NOMO-1 treated with DMSO at 0.1 percent for 48 hours (cell line): ENCODE results near the gene TRUB1.
"Not testable (repeated sequence)": the region's sequence is repeated elsewhere in the genome, so short reads cannot be mapped to it uniquely, and the experiment has no call there.

Experiments
- DNase-seq: peaks from one replicate; lab custom pipeline; 2025; ENCODE audit not compliant: unreplicated experiment; lab: John Stamatoyannopoulos, UW

Gene TRUB1

DNA sequence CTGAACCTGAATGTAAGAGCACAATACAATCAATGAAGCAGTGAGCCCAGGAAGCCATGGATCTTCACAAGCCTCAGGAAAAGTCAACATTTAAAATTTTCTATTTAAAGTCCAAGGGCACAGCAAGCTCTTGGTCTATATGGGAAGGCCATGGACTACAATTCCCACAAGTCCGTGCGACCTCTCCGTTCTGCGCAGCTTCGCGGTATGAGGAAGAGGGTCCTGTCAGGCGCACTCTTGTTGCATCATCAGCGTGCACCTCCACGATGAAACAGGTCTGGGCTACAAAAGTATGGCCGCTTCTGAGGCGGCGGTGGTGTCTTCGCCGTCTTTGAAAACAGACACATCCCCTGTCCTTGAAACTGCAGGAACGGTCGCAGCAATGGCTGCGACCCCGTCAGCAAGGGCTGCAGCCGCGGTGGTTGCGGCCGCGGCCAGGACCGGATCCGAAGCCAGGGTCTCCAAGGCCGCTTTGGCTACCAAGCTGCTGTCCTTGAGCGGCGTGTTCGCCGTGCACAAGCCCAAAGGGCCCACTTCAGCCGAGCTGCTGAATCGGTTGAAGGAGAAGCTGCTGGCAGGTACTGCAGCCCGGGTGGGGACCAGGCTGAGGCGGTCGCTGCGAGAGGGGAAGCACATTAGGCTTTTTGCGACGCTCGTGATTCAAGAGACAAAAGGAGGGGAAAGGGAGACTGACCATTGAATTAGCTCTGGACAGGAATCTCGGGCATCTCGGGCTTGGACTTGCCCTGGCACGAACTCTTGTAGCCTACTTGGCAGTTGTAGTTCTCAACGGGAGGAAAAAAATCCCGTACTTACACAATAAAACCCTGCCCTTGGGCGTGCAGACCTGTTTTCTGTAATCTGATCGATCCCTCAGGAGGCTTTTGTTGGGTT, at the start of gene TRUB1:
TRUB1 (plus strand) TSS at position 234 of the 894 bp plus-strand sequence; CDS start at position 293, 59 bp downstream.
- DNase-seq, result peak; percentile 93

DNA sequence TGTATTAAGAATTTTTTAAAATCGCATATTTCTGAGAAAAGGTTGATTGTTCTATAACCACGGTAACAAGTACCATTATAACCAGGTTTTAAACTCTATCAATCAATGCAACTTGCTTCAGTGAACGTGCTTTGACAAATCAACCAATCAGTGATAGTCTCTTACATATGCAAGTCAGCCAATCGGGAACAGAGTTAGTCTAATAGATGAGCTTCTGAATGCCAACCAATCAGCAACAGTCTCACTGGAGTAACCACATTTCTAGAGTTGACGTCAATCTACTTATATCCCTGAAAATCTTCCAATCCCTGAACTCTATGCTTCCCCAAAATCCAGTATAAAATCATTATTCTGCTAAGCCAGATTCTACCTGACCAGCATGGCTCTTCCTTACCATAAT, 44.7 kb upstream of the TRUB1 start:
- DNase-seq, result no peak

DNA sequence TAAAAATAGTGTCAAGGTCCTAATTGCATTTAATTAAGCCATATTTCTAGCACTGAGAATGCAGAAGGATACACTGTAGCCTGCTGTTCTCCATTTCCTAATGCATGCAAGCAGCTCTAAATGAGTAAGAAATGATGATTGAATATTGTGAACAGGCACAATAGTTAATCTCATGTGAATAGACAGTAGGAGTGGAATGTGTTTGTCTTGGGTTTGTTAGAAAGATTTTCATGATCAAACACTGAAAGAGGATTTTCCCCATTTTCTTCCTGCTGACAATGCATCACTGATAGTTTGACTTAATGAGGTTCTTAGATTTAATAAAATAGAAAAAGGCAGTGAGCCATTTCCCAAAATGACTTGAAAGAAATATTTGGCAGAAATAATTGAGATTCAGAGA, 43.1 kb upstream of the TRUB1 start:
- DNase-seq, result no peak

DNA sequence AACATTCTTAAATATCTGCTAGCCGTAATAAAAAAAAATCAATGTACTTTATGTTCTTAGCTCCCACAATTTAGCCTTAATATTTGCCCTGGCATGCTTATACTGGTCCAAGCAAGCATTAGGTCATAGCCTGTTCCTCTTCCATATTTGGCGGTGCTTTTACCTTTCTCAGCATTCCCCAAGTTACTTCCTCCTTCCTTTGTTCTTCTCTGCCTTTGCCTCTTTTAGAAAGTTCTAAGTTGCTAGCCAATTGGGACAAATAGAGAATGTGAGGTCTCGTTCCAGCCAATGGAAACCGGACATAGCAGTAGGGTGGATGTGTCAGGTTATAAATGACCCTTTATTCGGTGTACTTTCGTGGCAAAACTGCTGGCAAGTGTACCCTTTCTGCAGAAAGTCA, 41.0 kb upstream of the TRUB1 start:
- DNase-seq, result not testable (repeated sequence)

DNA sequence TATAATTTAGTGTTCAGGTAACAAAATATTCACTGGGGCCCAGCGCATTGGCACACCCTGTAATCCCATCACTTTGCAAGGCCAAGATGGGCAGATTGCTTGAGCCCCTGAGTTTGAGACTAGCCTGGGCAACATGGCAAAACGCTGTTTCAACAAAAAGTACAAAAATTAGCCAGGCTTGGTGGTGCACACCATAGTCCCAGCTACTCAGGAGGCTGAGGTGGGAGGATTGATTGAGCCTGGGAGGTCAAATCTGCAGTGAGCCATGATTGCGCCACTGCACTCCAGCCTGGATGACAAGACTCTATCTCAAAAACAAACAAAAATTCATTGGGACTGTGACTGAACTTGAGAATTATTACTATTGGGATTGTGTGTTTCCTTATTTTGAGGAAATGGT, 40.4 kb upstream of the TRUB1 start:
- no peak for DNase-seq

DNA sequence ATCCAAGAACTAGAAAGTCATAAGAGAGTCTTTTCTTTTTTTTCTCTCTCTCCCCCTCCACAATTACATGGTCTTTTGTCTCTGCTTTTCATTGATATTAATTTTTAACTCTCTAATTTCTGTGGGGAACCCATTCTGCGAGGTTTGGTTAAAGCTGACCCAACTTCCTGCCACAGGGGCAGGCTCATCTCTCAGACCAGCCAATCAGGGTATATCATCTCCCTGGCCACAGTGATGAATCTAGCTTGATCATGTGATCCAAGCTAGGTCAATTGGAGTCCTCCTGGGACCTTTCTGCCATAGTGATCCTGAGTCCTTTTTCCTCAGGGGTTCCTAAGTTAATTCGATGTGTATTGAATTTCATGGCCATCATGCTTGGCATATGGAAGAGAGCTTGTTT, 38.0 kb upstream of the TRUB1 start:
- no peak for DNase-seq

DNA sequence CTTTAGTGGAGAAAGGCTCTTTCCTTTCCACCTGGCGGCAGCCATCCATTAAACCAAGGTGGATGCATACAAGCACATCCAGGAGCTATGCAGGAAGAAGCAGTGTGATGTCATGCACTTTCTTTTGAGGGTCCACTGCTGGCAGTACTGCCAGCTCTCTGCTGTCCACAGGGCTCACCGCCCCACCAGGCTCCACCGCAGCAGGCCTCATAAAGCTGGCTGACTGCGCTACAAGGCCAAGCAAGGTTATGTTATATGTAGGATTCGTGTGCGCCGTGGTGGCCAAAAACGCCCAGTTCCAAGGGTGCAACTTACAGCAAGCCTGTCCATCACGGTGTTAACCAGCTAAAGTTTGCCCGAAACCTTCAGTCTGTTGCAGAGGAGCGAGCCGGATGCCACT, 37.3 kb upstream of the TRUB1 start:
- no peak for DNase-seq

DNA sequence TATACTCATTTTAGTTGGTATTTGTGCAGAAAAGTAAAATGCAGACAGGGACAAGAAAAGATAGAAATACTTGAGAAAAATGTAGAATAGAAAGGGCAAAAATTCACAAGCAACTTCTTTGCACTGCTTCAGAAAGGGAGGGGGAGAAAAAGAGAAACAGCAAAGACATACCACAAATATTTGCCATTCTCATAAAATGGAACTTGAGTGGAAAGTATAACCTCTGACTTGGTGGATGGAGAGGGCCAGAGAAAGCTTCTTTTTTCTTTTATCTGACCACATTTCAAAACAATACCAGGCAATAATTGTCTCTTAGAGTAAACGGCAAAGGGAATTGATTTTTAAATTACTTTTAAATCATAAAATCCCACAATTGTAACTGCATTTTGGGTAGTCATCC, 35.8 kb upstream of the TRUB1 start:
- no peak for DNase-seq

DNA sequence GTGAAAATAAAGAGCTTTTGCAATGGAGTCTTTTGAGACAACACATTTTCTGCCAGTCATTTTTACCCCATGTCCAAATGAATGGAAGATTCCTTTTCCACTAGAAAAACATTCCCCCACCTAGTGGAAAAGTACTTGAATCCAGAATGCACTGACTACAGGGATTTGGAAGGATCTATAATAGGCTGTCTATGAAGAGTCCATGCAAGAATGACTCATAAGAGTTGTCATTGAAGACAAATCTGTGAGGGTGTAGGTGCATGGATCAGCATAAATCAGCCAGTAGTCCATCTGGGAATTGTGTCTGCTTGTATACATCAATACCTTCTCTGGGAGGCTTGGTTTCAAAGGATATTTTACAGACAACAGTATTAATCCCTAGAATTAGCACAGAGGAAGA, 32.5 kb upstream of the TRUB1 start:
- no peak for DNase-seq

DNA sequence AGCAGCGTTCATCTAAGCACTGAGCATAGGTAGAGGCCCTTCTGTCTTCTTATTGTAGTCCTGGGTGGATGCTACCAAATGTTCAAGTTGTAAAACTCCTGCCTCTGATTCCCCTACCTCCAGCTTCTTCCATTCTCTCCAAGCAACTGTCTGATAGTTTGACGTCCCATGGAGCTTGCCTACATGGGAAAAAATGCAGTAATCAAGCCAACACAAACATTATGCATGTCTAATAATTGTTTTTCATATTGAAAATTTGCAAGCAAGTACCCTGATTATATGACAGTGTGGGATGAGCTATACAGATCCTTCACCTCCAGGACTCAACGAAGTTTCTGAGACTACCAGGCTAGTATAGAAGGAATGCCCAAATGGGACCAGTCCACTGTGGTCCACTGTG, 31.0 kb upstream of the TRUB1 start:
- DNase-seq, result no peak

DNA sequence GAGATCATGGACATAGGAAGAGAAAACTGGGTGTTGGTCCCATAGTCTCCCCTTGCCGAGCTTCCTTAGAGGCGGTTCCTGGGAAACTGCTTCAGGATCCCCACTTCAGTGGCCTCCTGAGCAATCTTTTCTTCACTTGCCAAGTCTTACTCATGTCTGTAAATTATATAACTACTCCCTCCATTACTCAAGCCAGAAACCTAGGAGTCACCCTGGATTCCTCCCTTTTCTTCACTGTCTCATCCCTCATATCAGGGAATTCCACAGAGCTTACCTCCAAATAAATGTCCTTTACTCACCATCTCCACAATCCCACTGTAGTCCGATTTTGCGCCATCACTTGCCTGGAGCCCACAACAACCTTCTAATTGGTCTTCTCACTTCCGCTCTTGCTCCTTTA, 29.1 kb upstream of the TRUB1 start:
- no peak for DNase-seq

DNA sequence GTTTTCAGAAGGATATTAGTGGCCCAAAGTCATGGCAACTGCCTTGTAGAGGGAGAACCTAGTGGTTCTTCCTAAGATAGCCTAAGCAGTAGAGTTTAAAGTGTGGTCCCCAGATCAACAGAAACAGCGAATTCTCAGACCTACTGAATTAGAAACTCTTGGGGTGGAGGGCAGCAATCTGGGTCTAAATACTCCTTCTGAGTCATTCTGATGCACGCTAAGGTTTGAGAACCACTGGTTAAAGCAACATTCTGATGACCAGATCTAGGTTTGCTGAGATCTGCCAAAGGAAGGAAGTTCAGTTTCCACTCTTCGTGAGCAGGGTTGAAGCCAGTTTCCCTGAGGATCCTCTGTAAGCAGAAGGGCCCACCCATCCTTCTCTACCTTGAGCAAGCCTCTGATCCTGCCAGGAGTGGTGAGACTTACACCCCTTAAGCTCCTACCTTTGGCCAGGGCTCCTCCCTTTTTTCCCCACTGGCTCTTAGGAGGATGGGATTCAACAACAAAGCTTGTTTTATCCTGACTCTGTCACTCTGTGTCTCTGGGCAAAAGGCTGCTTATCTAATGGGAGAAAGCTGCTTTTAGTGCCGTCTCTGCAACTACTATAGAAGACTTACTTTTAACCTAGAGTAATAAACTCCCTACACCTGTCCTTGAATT, 26.8 kb upstream of the TRUB1 start:
- no peak for DNase-seq

DNA sequence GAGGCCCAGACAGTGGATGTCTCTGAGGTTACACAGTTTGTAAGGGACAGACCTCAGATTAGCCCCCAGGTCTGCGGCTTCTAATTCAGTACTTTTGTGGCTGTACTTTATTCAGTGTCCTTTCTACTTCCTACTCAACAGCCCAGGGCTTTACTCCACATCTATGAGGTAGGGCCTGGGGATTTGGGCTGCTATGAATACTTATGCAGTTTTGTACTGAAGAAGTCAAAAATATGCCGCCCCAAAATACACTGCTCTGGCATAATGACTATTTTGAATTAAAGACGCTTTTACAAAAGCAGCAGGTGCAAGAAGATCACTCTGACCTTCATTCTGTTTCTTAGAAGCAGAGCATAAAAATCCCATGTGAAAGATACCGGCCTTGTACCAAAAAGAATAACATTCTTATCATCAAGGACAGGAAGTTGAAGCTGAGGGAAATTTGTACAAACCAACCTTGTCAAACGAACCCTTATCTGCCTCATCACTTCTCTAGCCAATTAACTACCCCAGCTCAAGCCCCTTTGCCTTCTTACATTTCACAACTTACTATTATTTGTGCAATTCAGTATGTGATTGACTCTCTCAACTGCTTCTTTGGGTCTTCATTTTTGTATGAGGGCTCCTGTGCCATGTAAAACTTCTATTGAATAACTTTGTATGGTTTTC, 26.1 kb upstream of the TRUB1 start:
- DNase-seq, result no peak

DNA sequence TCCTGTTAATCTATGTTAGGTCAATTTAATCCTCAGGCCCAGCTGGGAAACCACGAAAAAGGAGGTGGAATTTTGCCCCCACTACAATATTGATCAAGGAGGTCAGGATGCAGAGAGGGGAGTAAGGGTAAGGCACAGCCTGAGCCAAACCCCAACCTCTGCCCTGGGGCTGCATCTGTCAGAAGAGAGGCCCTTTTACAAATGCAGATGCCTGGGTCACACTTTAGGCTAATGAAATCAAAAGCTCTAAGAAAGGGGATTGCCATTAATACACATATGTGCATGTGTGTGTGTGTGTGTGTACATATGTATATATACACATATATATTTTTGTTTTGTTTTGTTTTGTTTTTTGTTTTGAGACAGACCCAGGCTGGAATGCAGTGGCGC, 25.5 kb upstream of the TRUB1 start:
- no peak for DNase-seq

DNA sequence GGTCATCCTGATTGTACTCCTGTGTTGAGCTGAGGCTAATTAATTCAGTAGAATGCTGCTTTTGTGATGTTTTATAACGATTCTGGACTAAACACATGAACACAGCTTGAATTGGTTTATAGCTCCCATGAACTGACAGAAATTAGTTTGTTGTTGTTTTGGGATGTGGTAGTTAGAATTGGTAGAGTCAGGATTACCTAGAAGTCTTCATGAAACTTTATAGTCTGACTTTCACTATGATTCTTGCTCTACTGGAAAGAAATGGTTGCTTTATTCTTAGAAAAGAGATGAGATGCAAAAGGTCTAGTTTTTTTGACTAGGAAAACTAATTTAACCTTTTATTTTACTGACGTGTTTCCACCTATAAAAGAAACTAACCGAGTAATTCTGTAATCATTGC, 23.4 kb upstream of the TRUB1 start:
- no peak for DNase-seq

DNA sequence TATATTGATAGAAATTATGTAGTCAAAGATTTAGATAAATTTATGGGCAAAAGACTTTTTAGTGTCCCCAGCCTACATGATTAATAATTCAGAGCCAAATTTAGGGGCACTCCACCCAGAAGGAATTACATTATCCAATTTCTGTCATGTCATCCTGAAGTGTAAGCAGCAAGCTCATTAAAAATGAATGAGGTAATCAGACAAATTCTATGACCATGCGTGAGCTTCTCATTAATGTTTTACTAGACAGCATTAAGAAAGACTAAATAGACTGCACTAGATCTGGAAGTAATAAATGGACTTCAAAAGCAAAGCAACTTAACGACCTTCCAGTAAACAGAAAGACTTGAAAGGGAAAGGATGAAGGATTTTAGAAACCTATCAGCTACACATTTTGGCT, 22.7 kb upstream of the TRUB1 start:
- no peak for DNase-seq

DNA sequence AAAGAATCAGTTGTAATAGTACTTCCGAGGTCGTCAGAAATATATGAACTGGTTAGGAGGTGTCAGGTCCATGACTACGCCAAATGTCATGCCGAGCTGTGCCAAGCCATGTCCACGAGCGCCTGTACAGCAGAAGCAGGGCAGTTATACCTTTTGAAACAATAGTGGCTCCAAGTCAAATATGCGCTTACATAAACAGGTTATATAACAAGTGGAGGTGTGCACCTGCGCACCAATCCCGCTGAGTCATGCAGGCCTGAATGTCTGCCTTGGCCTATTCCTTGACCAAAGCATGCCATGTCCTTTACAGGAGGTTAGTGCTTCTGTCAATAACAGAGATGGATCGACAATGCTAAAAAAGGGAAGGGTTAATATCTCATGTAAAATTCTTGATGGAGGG, 21.3 kb upstream of the TRUB1 start:
- DNase-seq, result no peak

DNA sequence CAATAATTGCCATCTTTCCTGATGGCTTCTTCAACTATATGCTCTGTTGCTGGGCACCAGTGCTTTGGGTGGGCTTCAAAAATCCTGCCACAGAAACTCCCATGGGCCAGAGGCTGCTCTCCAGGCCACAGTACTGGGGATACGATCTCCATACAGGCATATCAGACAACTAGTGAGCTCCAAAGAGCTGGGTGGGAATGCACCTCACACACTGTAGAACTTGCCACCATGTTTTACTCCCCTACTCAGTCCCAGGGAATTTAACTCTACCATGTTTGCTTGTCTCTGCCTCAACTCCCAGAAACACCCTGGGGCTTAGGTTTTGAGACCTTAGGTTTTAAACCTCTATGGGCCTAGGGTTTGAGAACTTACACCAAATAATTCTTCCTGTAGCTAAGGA, 20.5 kb upstream of the TRUB1 start:
- no peak for DNase-seq

DNA sequence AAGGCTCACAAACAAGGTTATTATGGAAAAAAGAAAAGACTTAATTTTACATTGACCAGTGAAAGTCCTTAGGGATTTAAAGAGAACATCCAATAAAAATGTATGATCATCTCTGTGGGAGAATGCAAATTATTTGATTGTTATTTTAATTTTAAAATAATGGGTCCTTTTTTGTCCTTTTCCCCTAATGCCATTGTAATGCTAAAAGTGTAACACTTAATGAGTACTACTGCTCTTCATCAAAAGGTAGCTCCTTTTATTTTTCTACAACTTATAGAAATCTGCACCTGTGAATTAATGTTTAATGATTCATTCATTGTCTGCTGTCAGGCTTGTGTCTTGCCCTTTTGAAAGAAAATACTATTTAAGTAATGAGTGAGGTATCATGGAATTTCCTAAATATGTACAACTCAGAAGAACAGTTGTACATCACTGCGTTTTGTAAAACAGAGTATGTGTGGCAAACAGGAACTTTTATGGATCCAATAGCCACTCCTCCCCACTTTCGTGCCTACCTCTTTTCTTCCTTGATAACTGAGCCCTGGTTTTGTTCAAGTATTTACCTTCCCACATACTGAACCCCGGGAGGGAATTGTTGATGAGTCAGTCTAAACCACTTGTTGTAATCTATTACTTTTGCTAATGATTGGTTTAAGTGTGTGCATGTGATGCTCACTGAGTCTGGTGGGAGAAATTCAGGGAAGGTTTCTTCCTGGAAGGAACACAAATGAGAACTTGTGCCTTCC, 19.9 kb upstream of the TRUB1 start:
- DNase-seq, result no peak

DNA sequence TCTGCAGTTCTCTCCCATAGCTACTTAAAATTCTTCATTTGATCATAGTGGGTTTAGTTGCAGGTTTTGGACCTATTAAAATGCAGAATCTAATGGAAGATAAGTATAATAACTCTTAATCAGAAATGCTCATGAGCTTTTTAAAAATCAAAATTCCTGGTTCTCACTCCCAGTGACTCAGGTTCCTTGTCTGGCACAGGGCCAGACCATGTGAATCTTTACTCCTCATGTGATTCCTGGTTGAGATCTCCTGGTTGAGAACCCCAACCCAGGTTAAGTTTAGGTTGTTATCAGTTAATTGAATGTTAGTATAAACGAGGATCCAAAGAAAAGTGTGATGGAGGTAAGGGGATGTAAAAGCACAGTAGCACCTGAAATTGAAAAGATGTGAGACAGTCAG, 17.5 kb upstream of the TRUB1 start:
- no peak for DNase-seq

DNA sequence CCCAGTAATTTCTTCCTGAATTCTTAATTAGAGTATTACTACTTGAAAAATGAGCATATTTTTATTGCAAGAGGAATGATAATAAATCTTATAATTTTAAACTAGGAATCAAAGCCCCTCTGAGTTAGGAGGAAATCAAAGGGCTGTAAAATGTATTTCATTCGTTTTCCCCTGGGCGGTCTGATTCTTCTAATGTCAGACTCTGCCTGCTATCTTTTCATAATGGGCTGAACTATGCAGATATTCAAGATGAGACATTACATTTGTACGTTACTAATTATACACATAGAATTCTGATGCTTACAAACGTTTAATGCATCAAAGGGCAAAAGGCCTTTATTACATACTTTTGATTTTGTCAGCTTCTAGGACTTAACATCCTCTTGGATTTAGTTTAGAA, 16.0 kb upstream of the TRUB1 start:
- no peak for DNase-seq
